Epithelial cell of esophagus (primary cell): ENCODE measurements around the gene MTHFD1.
A peak's percentile ranks its signal among the peaks of the same experiment; 100 is the strongest.
"Not testable (repeated sequence)": the region's sequence is repeated elsewhere in the genome, so short reads cannot be mapped to it uniquely, and the experiment has no call there.

ENCODE experiments used
- DNase-seq: peaks from one replicate; pipeline ENCODE4 v3.0.0; 2010; ENCODE audit warnings: low read depth
- H3K4me3 ChIP-seq: 2 replicates; pipeline ENCODE4 v1.5.1; 2011; ENCODE audit warnings: mild to moderate bottlenecking, low read length, control low read depth
- CTCF ChIP-seq: IDR thresholded peaks from 2 replicates; pipeline ENCODE4 v1.5.1; 2011; ENCODE audit warnings: low read depth, mild to moderate bottlenecking, low read length, control low read depth, inconsistent platforms; ENCODE audit not compliant: insufficient read depth; ENCODE audit errors: missing control alignments

The MTHFD1 gene

GRCh38 chr14:64364907-64365306, 23.2 kb upstream of the MTHFD1 start:
- DNase-seq = peak; percentile 51
- H3K4me3 ChIP-seq = no peak overlapping the region
- no peak for TF ChIP-seq CTCF

GRCh38 chr14:64365358-64365889, 22.7 kb upstream of the MTHFD1 start:
- H3K4me3 ChIP-seq = not testable (repeated sequence)
- peak; percentile 22 for DNase-seq

- H3K4me3 ChIP-seq = no peak overlapping the region
- no peak for TF ChIP-seq CTCF
- DNase-seq = no peak
Measured at GRCh38 chr14:64369201-64369600, 19.0 kb upstream of the MTHFD1 start.

GRCh38 chr14:64387232-64387781, 846 bp upstream of the MTHFD1 start:
- no peak for TF ChIP-seq CTCF
- H3K4me3 ChIP-seq = peak overlapping the region; percentile 88
- peak; percentile 24 for DNase-seq

- DNase-seq = peak; percentile 30
- no peak for TF ChIP-seq CTCF
- H3K4me3 ChIP-seq = peak overlapping the region; percentile 88
Measured at GRCh38 chr14:64388533-64389285, 556 bp downstream of the MTHFD1 start.

GRCh38 chr14:64391113-64391725, 3.1 kb downstream of the MTHFD1 start:
- DNase-seq = no peak
- no peak for TF ChIP-seq CTCF
- no peak overlapping the region for H3K4me3 ChIP-seq

GRCh38 chr14:64391986-64392385, 3.8 kb downstream of the MTHFD1 start:
- DNase-seq = no peak
- TF ChIP-seq CTCF = no peak
- H3K4me3 ChIP-seq = no peak overlapping the region

- not testable (repeated sequence) for DNase-seq, H3K4me3 ChIP-seq
Measured at GRCh38 chr14:64393189-64393726, 5.1 kb downstream of the MTHFD1 start.
